Mucosa of descending colon (tissue), 3 donors: ENCODE results near the gene GINM1. TPM values are rescaled to one million over a fixed set of nuclear protein-coding genes. Genes with fewer than 3 reads are reported as not detected.

Experiments used
- ATAC-seq: fragments of 200-7000 bp; cut with Tn5 transposase; one replicate; pipeline ENCODE4 v1.9.1; 2020; ENCODE audit warnings: mild to moderate bottlenecking, moderate library complexity
- DNase-seq, 3 donors: peaks; one replicate each; pipeline ENCODE4 v3.0.0-alpha.2; 2020
- H3K36me3 ChIP-seq: fragments of 200-600 bp; one replicate; pipeline ENCODE4 v1.8.0; 2021; ENCODE audit warnings: low read depth, mild to moderate bottlenecking
- H3K4me1 ChIP-seq: fragments of 200-600 bp; one replicate; pipeline ENCODE4 v1.8.0; 2021; ENCODE audit warnings: low read depth, mild to moderate bottlenecking
- H3K4me3 ChIP-seq: fragments of 200-600 bp; one replicate; pipeline ENCODE4 v1.8.0; 2021; ENCODE audit warnings: mild to moderate bottlenecking
- H3K9me3 ChIP-seq: fragments of 200-600 bp; one replicate; pipeline ENCODE4 v1.8.0; 2021; ENCODE audit warnings: mild to moderate bottlenecking
- intact Hi-C, 2 donors: fragments of 100-400 bp; cut with DNase I in 1 of 2; cut with micrococcal nuclease in 1 of 2; formaldehyde crosslinking; loops; one replicate each; pipeline versions ENCODE4 v1.11.0 to v1.11.1; 2022; cut with DNase I, micrococcal nuclease
- total RNA-seq, 3 donors: library from RNA; stranded (reverse); fragmentation: NEBNext Ultra II Directional in 2 of 3; extraction: Animal tissue kit (Norgen Biotek cat#: 25700) in 2 of 3; gene quantifications; one replicate each; pipeline versions ENCODE4 v1.2.1 to v1.2.4, GENCODE V29; 2021 to 2023
- TF ChIP-seq, protein P1 (sequence below): fragments of 200-600 bp; IDR thresholded peaks from one replicate; pipeline ENCODE4 v1.8.0; 2022; ENCODE audit warnings: antibody characterized with exemption, mild to moderate bottlenecking
- donor health status: DM: no; HTN: no; CAD: no; lungs with moderate emphysema.
- donor health status: DM: no; HTN: no; CAD: no.
- donor health status: DM: no; HTN: yes; CAD: no.

The GINM1 gene
- total RNA-seq, 3 donors from 2014 or later: 45.6 to 64.6 (median 48.4) TPM

DNA sequence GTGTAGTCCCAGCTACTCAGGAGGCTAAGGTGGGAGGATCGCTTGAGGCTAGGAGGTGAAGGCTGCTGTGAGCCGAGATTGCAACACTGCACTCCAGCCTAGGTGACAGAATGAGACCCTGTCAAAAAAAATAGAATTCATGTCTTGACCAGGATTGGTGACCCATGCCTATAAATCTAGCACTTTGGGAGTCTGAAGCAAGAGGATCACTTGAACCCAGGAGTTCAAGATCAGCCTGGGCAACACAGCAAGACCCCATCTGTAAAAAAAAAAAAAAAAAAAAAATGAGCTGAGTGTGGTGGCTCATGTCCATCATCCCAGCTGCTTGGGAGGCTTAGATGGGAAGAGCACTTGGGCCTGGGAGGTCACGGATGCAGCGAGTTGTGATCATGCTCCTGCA, 34.3 kb downstream of the GINM1 start:
- no peak for ATAC-seq
- Histone ChIP-seq H3K36me3 (no peaks in the 10 kb centered on the region), H3K9me3 (no peaks in the 10 kb centered on the region)

GRCh38 chr6:149608381-149608982, 42.3 kb downstream of the GINM1 start:
- H3K36me3 ChIP-seq: no peaks in the 10 kb centered on the region
- DNase-seq (no peak), ATAC-seq (no peak)
- intact Hi-C loops: no loop called here
- TF ChIP-seq, protein P1, sequence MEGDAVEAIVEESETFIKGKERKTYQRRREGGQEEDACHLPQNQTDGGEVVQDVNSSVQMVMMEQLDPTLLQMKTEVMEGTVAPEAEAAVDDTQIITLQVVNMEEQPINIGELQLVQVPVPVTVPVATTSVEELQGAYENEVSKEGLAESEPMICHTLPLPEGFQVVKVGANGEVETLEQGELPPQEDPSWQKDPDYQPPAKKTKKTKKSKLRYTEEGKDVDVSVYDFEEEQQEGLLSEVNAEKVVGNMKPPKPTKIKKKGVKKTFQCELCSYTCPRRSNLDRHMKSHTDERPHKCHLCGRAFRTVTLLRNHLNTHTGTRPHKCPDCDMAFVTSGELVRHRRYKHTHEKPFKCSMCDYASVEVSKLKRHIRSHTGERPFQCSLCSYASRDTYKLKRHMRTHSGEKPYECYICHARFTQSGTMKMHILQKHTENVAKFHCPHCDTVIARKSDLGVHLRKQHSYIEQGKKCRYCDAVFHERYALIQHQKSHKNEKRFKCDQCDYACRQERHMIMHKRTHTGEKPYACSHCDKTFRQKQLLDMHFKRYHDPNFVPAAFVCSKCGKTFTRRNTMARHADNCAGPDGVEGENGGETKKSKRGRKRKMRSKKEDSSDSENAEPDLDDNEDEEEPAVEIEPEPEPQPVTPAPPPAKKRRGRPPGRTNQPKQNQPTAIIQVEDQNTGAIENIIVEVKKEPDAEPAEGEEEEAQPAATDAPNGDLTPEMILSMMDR: no peak
- no peak overlapping the region for H3K4me3 ChIP-seq
- no peaks in the 10 kb centered on the region for H3K4me1 ChIP-seq
- H3K9me3 ChIP-seq: no peaks in the 10 kb centered on the region

More for the DNA sequence above, 34.3 kb downstream of the GINM1 start:
- H3K4me1 ChIP-seq: no peaks in the 10 kb centered on the region
- intact Hi-C loops: no loop called here
- DNase-seq: no peak
- H3K4me3 ChIP-seq: no peak overlapping the region
- TF ChIP-seq, protein P1: no peak

DNA sequence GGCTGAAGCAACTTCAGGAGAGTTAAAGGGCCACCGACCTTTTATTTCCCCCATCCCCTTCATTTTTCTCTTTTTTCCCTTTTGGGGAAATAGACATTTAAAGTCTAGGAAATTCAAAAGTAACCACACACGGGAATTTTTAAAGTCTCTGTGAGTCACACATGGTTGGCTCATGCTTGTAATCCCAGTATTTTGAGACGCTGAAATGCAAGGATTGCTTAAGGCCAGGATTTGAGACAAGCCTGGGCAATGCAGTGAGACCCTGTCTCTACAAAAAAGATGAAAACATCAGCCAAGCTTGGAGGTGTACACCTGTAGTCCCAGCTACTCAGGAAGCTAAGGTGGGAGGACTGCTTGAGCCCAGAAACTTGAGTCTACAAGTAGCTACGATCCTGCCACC, 48.2 kb downstream of the GINM1 start:
- TF ChIP-seq, protein P1: no peak
- H3K9me3 ChIP-seq: no peaks in the 10 kb centered on the region
- H3K4me1 ChIP-seq: no peaks in the 10 kb centered on the region
- intact Hi-C loops: no loop called here
- no peak overlapping the region for H3K4me3 ChIP-seq
- DNase-seq (no peak), ATAC-seq (no peak)
- no peaks in the 10 kb centered on the region for H3K36me3 ChIP-seq

- Histone ChIP-seq H3K4me1 (no peaks in the 10 kb centered on the region), H3K36me3 (no peaks in the 10 kb centered on the region), H3K4me3 (no peak overlapping the region), H3K9me3 (no peaks in the 10 kb centered on the region)
- DNase-seq (no peak), ATAC-seq (no peak)
- intact Hi-C loops: no loop called here
- TF ChIP-seq, protein P1: no peak
These were observed 49.6 kb downstream of the GINM1 start for GRCh38 chr6:149615805-149616204.

GRCh38 chr6:149627672-149628071, 61.5 kb downstream of the GINM1 start:
- no peaks in the 10 kb centered on the region for H3K4me1 ChIP-seq
- no peak overlapping the region for H3K4me3 ChIP-seq
- DNase-seq: no peak
- no peaks in the 10 kb centered on the region for H3K9me3 ChIP-seq
- TF ChIP-seq, protein P1: no peak
- intact Hi-C loops: no loop called here
- no peaks in the 10 kb centered on the region for H3K36me3 ChIP-seq
- no peak for ATAC-seq
